T-helper 1 cell treated with Interleukin-12 subunit alpha and Interleukin-12 subunit beta and Interleukin-4 antibody, amounts not matched to agents 30 μg/mL and 1 μg/mL, for 36 hours (primary cell): ENCODE results near the gene KIF7.

Experiments
- H3K27ac Mint-ChIP-seq: one replicate; pipeline ENCODE4 v1.8.0; 2021; ENCODE audit warnings: mild to moderate bottlenecking, mixed read lengths
- H3K27me3 Mint-ChIP-seq: one replicate; pipeline ENCODE4 v1.8.0; 2021; ENCODE audit warnings: low read depth, mixed read lengths
- H3K36me3 Mint-ChIP-seq: one replicate; pipeline ENCODE4 v1.8.0; 2021; ENCODE audit warnings: low read depth, mixed read lengths
- H3K4me1 Mint-ChIP-seq: one replicate; pipeline ENCODE4 v1.8.0; 2021; ENCODE audit warnings: low read depth, mixed read lengths
- H3K4me3 Mint-ChIP-seq: one replicate; pipeline ENCODE4 v1.8.0; 2021; ENCODE audit warnings: mild to moderate bottlenecking, moderate library complexity, mixed read lengths
- H3K9me3 Mint-ChIP-seq: one replicate; pipeline ENCODE4 v1.8.0; 2021; ENCODE audit warnings: mixed read lengths

Gene KIF7

DNA sequence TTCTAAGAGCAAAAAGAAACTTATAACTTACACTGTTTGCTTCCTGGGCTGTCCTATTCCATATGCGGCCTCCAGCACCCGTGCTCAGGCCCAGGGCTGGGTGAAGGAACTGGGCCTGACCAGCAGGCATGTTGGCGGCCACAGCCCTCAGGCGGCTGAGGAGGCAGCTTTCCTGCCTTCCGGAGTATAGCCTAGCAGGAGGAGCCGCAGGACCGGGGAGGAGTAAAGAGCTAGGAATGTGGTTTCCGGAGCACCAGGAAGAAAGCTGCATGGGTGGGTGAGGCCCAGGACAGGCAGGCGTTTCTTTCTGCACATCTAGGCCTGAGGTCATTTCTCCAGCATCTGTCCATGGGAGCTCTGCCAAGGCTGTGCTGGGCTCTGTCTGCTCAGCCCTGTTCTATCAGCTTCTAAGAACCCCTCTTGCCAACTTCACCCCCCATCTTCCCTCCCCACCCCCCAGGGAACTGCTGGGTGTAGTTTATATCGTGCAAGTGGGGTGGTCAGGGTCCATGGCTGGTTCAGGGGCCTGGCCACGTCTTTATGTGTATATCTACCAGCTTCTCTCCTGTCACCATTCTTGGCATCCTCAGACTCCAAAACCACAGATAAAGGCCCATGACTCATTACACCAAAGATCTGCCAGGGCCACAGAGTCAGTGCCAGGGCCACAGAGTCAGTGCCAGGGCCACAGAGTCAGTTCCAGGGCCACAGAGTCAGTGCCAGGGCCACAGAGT, 7.8 kb upstream of the KIF7 start:
- no peak overlapping the region for H3K27ac Mint-ChIP-seq
- peaks cover 44% of the 10 kb centered on the region for H3K27me3 Mint-ChIP-seq
- no peaks in the 10 kb centered on the region for H3K36me3 Mint-ChIP-seq
- H3K9me3 Mint-ChIP-seq = no peaks in the 10 kb centered on the region
- no peak overlapping the region for H3K4me3 Mint-ChIP-seq
- H3K4me1 Mint-ChIP-seq = peaks cover 2% of the 10 kb centered on the region

GRCh38 chr15:89660556-89660955, 5.3 kb upstream of the KIF7 start:
- peaks cover 6% of the 10 kb centered on the region for H3K4me1 Mint-ChIP-seq
- peaks cover 53% of the 10 kb centered on the region for H3K27me3 Mint-ChIP-seq

DNA sequence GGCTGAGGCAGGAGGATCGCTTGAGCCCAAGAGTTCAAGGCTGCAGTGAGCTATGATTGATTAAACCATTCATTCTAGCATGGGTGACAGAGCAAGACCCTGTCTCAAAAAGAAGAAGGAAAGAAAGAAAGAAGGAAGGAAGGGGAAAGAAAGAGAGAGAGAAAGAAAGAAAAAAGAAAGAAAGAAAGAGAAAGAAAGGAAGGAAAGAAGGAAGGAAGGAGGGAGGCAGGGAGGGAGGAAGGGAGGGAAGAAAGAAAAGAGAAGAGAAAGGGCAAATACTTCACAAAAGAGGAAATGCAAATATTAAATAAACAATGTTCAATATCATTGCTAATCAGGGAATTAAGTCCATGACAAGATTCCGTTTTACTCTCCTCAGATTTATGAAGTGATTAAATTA, 4.0 kb upstream of the KIF7 start:
- peaks cover 4% of the 10 kb centered on the region for H3K36me3 Mint-ChIP-seq
- peaks cover 52% of the 10 kb centered on the region for H3K27me3 Mint-ChIP-seq
- no peak overlapping the region for H3K4me3 Mint-ChIP-seq
- peaks cover 9% of the 10 kb centered on the region for H3K4me1 Mint-ChIP-seq
- H3K9me3 Mint-ChIP-seq = no peaks in the 10 kb centered on the region
- H3K27ac Mint-ChIP-seq = no peak overlapping the region

More at GRCh38 chr15:89660556-89660955, 5.3 kb upstream of the KIF7 start:
- no peak overlapping the region for H3K4me3 Mint-ChIP-seq
- H3K27ac Mint-ChIP-seq = no peak overlapping the region
- H3K36me3 Mint-ChIP-seq = peaks cover 3% of the 10 kb centered on the region
- no peaks in the 10 kb centered on the region for H3K9me3 Mint-ChIP-seq

GRCh38 chr15:89657686-89658200, 2.5 kb upstream of the KIF7 start:
- Mint-ChIP-seq H3K4me1 (peaks cover 10% of the 10 kb centered on the region), H3K4me3 (no peak overlapping the region), H3K9me3 (no peaks in the 10 kb centered on the region), H3K27ac (no peak overlapping the region), H3K27me3 (peaks cover 59% of the 10 kb centered on the region), H3K36me3 (peaks cover 4% of the 10 kb centered on the region)

DNA sequence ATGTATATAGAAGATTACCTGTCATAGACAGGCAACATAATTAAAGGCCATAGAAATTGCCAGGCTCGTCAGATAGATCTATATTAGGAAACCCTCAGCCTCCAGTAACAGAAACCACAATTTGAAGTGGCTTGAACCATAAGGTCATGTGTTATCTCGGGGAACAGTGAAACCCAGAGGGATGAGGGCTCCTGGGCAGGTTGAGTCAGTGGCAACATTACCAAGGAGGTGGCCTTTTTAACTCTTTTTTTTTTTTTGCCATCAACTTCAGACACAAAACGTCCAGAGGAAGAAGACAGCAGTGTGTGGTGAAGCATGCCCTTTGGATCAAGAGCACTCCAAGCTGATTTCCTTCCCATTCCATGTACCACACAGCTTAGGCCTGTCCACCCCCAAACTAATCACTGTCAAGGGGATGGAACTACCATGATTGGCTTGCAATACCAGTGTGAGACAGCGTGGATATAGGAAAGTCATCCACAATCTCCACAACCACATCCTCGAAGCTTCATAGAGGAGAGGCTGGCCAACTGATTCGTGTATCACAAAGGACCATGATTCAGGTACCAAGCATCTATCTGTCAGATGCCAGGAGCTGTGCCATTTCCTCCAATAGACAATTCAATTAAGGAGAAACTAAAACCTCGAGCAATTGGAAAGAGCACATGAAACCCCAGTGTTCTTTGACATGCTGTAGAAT, 999 bp upstream of the KIF7 start:
- peaks cover 51% of the 10 kb centered on the region for H3K27me3 Mint-ChIP-seq
- H3K4me3 Mint-ChIP-seq = peak overlapping the region; percentile 56
- H3K9me3 Mint-ChIP-seq = no peaks in the 10 kb centered on the region
- H3K27ac Mint-ChIP-seq = no peak overlapping the region
- peaks cover 10% of the 10 kb centered on the region for H3K4me1 Mint-ChIP-seq
- peaks cover 4% of the 10 kb centered on the region for H3K36me3 Mint-ChIP-seq

DNA sequence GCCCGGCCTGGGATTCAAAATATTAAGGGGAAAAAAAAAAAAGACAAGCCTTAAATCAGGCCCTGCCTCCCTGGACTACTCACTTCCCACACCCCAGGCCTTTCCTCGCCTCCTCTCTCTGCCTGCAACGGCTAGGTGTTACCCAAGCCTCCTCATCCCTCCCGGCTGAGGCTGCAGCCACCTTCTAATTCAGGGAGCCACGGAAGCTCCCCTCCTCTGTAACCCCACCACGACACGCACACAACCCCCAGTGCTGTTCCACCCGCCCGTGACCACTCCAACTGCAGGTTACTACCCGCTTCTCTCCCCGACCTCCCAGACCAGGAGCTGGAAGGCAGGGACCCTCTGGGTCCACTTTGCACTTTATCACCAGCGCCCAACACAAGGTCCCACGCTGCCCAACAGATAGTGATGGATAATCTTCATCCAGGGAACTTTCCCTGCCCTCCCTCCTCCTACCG, 936 bp downstream of the KIF7 start:
- Mint-ChIP-seq H3K36me3 (peaks cover 4% of the 10 kb centered on the region), H3K4me1 (peaks cover 10% of the 10 kb centered on the region), H3K9me3 (no peaks in the 10 kb centered on the region), H3K27me3 (peaks cover 42% of the 10 kb centered on the region), H3K4me3 (peak overlapping the region; percentile 78), H3K27ac (no peak overlapping the region)

DNA sequence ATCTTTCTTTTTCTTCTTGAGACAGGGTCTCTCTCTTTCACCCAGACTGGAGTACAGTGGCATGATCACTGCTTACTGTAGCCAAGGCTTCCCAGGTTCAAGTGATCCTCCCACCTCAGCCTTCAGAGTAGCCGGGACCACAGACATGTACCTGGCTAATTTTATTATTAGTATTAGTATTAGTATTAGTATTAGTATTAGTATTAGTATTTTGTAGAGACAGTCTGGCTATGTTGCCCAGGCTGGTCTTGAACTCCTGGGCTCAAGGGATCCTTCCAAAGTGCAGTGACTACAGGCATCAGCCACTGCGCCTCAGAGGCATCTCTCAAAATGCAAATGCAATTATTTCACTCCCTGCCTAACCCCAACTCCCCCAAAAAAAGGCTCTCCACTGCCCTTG, 1.7 kb downstream of the KIF7 start:
- H3K4me1 Mint-ChIP-seq = peaks cover 10% of the 10 kb centered on the region
- H3K9me3 Mint-ChIP-seq = no peaks in the 10 kb centered on the region
- H3K27me3 Mint-ChIP-seq = peaks cover 36% of the 10 kb centered on the region
- peaks cover 4% of the 10 kb centered on the region for H3K36me3 Mint-ChIP-seq
- no peak overlapping the region for H3K4me3 Mint-ChIP-seq
- H3K27ac Mint-ChIP-seq = no peak overlapping the region

DNA sequence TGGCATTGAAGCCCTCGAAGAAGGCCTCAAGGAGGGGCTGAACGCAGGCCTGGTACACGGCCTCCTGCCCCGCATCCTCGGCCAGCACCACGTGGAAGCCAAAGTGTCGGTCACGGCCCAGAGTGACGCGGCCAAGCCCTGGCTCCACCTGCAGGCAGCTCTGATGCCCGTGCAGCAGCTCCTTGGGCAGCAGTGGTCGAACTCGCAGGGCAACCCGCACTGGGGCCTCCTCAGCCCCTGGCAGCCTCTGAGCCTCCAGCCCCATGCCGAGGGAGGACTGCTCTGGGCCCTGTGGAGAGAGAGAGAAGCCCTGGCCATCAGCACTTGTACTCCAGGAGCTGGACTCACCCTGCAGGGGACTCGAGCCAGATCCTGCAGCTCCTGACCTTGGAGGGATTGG, 2.6 kb downstream of the KIF7 start:
- Mint-ChIP-seq H3K4me1 (peaks cover 10% of the 10 kb centered on the region), H3K9me3 (no peaks in the 10 kb centered on the region), H3K36me3 (peaks cover 4% of the 10 kb centered on the region), H3K4me3 (no peak overlapping the region), H3K27me3 (peaks cover 36% of the 10 kb centered on the region), H3K27ac (no peak overlapping the region)

DNA sequence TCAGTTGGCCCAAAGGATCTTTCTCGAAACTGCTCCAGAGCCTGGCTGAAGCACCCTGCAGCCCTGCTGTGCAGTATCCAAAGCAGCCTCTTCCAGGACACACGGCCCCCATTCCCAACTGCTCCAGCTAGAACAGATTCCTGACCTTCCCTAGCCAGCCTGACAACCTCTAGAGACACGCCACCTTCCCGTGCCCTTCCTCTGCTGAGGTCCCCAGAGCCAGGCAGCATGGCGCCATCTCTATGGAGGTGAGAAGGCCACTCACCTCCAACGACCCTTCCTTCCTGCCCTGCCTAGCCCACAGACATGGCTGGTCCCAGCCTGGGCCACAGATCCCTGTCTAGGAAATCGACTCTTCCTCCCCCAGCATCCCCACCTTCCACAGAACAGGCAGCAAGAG, 3.1 kb downstream of the KIF7 start:
- no peak overlapping the region for H3K4me3 Mint-ChIP-seq
- H3K27me3 Mint-ChIP-seq = peaks cover 36% of the 10 kb centered on the region
- no peaks in the 10 kb centered on the region for H3K9me3 Mint-ChIP-seq
- peaks cover 11% of the 10 kb centered on the region for H3K4me1 Mint-ChIP-seq
- no peak overlapping the region for H3K27ac Mint-ChIP-seq
- H3K36me3 Mint-ChIP-seq = peaks cover 4% of the 10 kb centered on the region

GRCh38 chr15:89649716-89650115, 5.6 kb downstream of the KIF7 start:
- Mint-ChIP-seq H3K36me3 (no peaks in the 10 kb centered on the region), H3K27me3 (peaks cover 17% of the 10 kb centered on the region), H3K27ac (no peak overlapping the region), H3K4me1 (peaks cover 6% of the 10 kb centered on the region), H3K4me3 (no peak overlapping the region), H3K9me3 (no peaks in the 10 kb centered on the region)

- Mint-ChIP-seq H3K9me3 (no peaks in the 10 kb centered on the region), H3K4me1 (peaks cover 2% of the 10 kb centered on the region), H3K4me3 (no peak overlapping the region), H3K27me3 (peaks cover 11% of the 10 kb centered on the region), H3K36me3 (no peaks in the 10 kb centered on the region), H3K27ac (no peak overlapping the region)
Measured at GRCh38 chr15:89649013-89649625, 6.1 kb downstream of the KIF7 start.

- Mint-ChIP-seq H3K4me3 (no peak overlapping the region), H3K9me3 (no peaks in the 10 kb centered on the region)
Measured at GRCh38 chr15:89648106-89649012, 6.9 kb downstream of the KIF7 start.

DNA sequence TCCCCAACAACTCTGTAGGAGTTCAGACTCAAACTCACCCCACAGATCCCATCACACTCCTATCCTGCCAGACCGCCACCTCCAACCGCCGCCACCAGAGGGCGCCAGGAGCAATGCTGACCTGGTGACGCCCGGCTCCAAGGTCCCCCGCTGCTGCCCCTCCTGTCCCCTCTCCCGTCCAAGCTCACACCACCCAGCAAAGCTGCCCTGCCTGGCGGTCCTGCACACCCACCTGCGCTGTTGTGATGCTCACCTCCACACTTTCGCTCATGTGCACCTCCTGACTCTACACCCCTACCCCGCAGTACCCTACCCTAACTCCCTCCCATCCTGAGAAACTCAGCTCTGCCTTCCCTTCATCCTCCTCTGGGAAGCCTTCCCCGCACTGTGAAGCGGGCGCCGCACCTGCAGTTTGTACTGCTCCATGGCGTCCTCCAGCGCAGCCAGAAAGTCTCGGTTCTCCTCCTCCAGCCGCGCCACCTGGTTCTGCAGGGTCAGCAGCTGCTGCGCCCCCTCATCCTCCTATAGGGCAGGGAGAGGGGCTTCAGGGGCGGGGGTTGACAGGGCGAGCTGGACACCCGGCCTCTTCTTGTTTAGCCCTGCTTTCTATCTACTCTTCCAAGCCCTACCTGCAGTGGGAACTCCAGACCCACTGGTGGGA, 7.9 kb downstream of the KIF7 start:
- Mint-ChIP-seq H3K4me1 (peaks cover 2% of the 10 kb centered on the region), H3K27me3 (no peaks in the 10 kb centered on the region), H3K36me3 (no peaks in the 10 kb centered on the region), H3K27ac (no peak overlapping the region), H3K9me3 (no peaks in the 10 kb centered on the region), H3K4me3 (no peak overlapping the region)

More at GRCh38 chr15:89648106-89649012, 6.9 kb downstream of the KIF7 start:
- no peak overlapping the region for H3K27ac Mint-ChIP-seq
- peaks cover 4% of the 10 kb centered on the region for H3K27me3 Mint-ChIP-seq
- peaks cover 2% of the 10 kb centered on the region for H3K4me1 Mint-ChIP-seq
- no peaks in the 10 kb centered on the region for H3K36me3 Mint-ChIP-seq
